HFFc6 (cell line): ENCODE data around the gene CHID1. TPM values are rescaled to one million over a fixed set of nuclear protein-coding genes. Genes with fewer than 3 reads are reported as not detected.

Experiments
- DNase-seq: peaks from one replicate; pipeline ENCODE4 v3.0.0-alpha.2; 2018
- H3K27ac Mint-ChIP-seq: 2 replicates; pipeline ENCODE4 v1.8.0; 2020; ENCODE audit warnings: mild to moderate bottlenecking, mixed read lengths
- H3K27me3 Mint-ChIP-seq: 2 replicates; pipeline ENCODE4 v1.8.0; 2021; ENCODE audit warnings: mild to moderate bottlenecking, moderate library complexity, mixed read lengths; ENCODE audit not compliant: insufficient read depth
- H3K36me3 Mint-ChIP-seq: 2 replicates; pipeline ENCODE4 v1.8.0; 2021; ENCODE audit warnings: low read depth, mixed read lengths
- H3K4me1 Mint-ChIP-seq: 2 replicates; pipeline ENCODE4 v1.8.0; 2020; ENCODE audit warnings: low read depth, mixed read lengths
- H3K4me3 Mint-ChIP-seq: 2 replicates; pipeline ENCODE4 v1.8.0; 2020; ENCODE audit warnings: mild to moderate bottlenecking, moderate library complexity, mixed read lengths
- H3K9me3 Mint-ChIP-seq: 2 replicates; pipeline ENCODE4 v1.8.0; 2020; ENCODE audit warnings: mild to moderate bottlenecking, mixed read lengths
- total RNA-seq, 6 experiments: library from RNA; stranded (reverse); fragmentation: NEBNext Ultra II Directional; extraction: Animal tissue kit (Norgen Biotek cat#: 25700); gene quantifications; 2 replicates in 1 of 6; 3 replicates in 5 of 6; pipeline ENCODE4 v1.2.3, GENCODE V29; 2021
- TF ChIP-seq, protein P1 (sequence below): fragments of 200-600 bp; sonication (generic); IDR thresholded peaks from 2 replicates; pipeline ENCODE4 v1.5.0; 2021; ENCODE audit warnings: antibody characterized with exemption, mild to moderate bottlenecking

The CHID1 gene
- total RNA-seq, 6 experiments from 2014 or later, result 116 to 145 (median 133) TPM

DNA sequence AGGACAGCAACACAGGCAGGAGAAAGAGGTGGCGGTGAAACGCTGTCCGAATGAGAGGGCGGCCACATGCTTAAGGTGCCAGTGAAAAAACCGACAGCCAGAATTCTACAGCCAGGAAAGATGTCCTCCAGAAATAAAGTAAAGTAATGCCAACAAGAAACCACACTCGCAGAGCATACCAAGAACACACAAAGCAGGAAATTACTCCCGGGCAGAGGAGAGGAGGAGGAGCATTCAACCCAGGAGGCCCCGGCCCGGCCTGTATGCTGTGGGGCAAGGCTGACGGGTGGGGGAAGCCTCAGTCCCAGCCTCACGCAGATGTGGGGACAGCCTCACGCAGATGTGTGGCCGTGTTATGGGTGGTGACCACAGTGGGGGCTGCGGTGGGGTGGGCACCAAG, 28.0 kb downstream of the CHID1 start:
- H3K4me1 Mint-ChIP-seq, result no peaks in the 10 kb centered on the region
- peaks cover 31% of the 10 kb centered on the region for H3K36me3 Mint-ChIP-seq
- H3K9me3 Mint-ChIP-seq, result no peaks in the 10 kb centered on the region

DNA sequence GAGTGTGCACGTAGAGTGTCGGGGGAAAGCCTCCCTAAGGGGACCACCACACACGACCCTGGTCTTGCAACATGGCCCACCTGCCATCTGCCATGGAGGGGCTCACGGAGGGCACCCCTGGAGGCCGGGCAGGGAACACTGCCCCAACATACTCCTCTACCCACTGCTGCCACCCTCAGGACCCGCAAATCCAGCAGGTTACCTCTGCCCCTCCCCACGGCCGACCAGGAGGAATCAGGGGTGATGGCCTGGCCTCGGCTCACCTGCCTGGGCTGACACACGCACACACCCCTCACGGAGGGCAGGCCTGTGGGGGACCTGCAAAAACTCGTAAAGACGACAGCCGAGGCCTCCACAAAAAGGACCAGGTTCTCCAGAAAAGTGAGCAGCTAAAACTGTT, 30.2 kb downstream of the CHID1 start:
- H3K9me3 Mint-ChIP-seq, result no peaks in the 10 kb centered on the region
- H3K4me1 Mint-ChIP-seq, result no peaks in the 10 kb centered on the region
- H3K27me3 Mint-ChIP-seq, result no peaks in the 10 kb centered on the region; the same call in 1 of the 2 replicates
- peaks cover 20% of the 10 kb centered on the region for H3K36me3 Mint-ChIP-seq
- H3K27ac Mint-ChIP-seq, result no peak overlapping the region
- TF ChIP-seq, protein P1, sequence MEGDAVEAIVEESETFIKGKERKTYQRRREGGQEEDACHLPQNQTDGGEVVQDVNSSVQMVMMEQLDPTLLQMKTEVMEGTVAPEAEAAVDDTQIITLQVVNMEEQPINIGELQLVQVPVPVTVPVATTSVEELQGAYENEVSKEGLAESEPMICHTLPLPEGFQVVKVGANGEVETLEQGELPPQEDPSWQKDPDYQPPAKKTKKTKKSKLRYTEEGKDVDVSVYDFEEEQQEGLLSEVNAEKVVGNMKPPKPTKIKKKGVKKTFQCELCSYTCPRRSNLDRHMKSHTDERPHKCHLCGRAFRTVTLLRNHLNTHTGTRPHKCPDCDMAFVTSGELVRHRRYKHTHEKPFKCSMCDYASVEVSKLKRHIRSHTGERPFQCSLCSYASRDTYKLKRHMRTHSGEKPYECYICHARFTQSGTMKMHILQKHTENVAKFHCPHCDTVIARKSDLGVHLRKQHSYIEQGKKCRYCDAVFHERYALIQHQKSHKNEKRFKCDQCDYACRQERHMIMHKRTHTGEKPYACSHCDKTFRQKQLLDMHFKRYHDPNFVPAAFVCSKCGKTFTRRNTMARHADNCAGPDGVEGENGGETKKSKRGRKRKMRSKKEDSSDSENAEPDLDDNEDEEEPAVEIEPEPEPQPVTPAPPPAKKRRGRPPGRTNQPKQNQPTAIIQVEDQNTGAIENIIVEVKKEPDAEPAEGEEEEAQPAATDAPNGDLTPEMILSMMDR, result peak; percentile 31
- H3K4me3 Mint-ChIP-seq, result no peak overlapping the region
- no peak for DNase-seq

More for the DNA sequence above, 28.0 kb downstream of the CHID1 start:
- H3K27ac Mint-ChIP-seq, result no peak overlapping the region
- TF ChIP-seq, protein P1, result no peak
- no peak for DNase-seq
- H3K4me3 Mint-ChIP-seq, result no peak overlapping the region
- H3K27me3 Mint-ChIP-seq, result no peaks in the 10 kb centered on the region; the same call in 1 of the 2 replicates

DNA sequence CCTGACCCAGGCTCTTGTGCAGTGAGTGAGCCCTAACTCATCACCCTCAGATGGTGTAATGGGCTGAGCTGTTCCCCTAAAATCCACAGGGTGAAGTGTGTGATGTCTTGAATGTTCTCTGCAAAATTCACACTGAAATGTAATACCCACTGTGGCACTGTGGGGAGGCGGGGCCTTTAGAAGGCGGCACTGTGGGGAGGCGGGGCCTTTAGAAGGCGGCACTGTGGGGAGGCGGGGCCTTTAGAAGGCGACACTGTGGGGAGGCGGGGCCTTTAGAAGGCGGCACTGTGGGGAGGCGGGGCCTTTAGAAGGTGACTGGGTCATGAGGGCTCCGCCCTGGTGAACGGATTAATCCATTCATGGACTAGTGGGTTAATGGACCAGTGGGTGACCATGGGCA, 33.0 kb downstream of the CHID1 start:
- Mint-ChIP-seq H3K27me3 (peaks cover 2% of the 10 kb centered on the region), H3K4me3 (no peak overlapping the region)

DNA sequence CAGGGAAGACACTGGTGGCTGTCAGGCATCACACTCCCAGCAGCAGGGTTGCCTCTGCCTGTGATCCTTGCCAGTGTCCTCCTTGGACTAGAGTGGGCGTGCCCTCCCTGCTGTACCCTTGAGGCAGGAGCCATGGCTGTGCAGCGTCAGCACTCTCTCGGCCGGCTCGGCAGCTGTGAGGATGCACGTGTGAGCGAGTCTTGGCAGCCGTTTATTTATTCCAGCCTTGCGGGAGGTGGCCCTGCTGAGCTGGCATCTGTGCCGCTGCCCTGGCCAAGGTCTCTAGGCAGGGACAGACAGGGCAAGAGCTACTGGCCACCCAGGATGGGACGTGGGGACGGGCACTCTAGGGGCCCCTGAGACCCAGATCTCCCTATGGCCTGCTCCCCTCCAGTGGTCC, 34.1 kb downstream of the CHID1 start:
- Mint-ChIP-seq H3K27me3 (peaks cover 6% of the 10 kb centered on the region), H3K36me3 (peaks cover 13% of the 10 kb centered on the region; the same call in 1 of the 2 replicates), H3K4me1 (peaks cover 10% of the 10 kb centered on the region), H3K27ac (no peak overlapping the region), H3K9me3 (no peaks in the 10 kb centered on the region), H3K4me3 (no peak overlapping the region)
- no peak for DNase-seq
- TF ChIP-seq, protein P1, result no peak

More for the DNA sequence above, 33.0 kb downstream of the CHID1 start:
- DNase-seq, result no peak
- Mint-ChIP-seq H3K9me3 (no peaks in the 10 kb centered on the region), H3K4me1 (peaks cover under 1% of the 10 kb centered on the region; the same call in 1 of the 2 replicates), H3K27ac (no peak overlapping the region), H3K36me3 (peaks cover 19% of the 10 kb centered on the region)
- TF ChIP-seq, protein P1, result no peak

DNA sequence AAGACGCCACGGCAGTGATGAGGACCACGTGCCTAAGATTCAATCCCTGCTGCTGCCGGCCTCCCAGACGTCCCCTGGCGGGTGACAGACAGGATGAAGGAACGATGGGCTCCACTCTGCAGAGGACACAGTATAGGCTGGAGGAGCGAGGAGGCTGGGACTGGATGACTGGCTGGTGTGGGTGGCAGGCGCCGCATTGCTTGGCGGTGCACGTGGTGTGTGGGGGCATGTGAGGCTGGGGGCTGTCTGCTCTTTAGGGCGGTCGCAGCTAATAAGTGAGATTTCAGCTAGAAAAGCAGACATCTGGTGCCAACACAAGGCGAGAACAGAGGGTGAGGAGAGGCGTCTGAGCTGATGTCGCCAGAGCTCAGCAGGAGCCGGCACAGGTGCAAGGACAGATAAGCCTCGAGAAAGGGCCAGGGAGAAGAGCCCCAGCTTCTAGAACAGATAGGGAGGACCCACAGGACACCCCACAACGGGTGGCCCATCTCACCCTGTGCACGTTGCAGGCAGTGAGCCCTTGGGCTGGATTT, 34.8 kb downstream of the CHID1 start:
- DNase-seq, result no peak
- Mint-ChIP-seq H3K4me3 (no peak overlapping the region), H3K4me1 (peaks cover 10% of the 10 kb centered on the region), H3K27ac (no peak overlapping the region; the same call in 1 of the 2 replicates), H3K9me3 (no peaks in the 10 kb centered on the region), H3K27me3 (peaks cover 8% of the 10 kb centered on the region), H3K36me3 (peaks cover 10% of the 10 kb centered on the region; the same call in 1 of the 2 replicates)
- TF ChIP-seq, protein P1, result no peak
